Measurements from ENCODE around the gene GFER. TPM values are rescaled to one million over a fixed set of nuclear protein-coding genes. Genes with fewer than 3 reads are reported as not detected.

GFER gene
- total and polyA plus RNA-seq, 9 of the 15 experiments (the other 6 are each of a cell fraction or from before 2014, with no cell fraction given) = 4.3 to 53.7 (median 19.8) TPM

- Histone ChIP-seq H3K27ac (ENCODE audit: extremely low read depth, low read depth, low read length) (no peak overlapping the region), H3K9me3 (replicated peaks; ENCODE audit: control insufficient read depth, insufficient read depth, low read depth, low read length) (no peaks in the 10 kb centered on the region), H3K36me3 (ENCODE audit: control insufficient read depth, insufficient read depth, low read length) (peaks cover 18% of the 10 kb centered on the region; the same call in 1 of the 3 replicates), H3K9me1 (ENCODE audit: control insufficient read depth, insufficient read depth, low read length) (no peaks in the 10 kb centered on the region), H3K79me2 (ENCODE audit: control insufficient read depth, insufficient read depth, low read length) (peaks cover 8% of the 10 kb centered on the region; the same call in 1 of the 3 replicates), H3K9ac (ENCODE audit: insufficient read depth in 1 of 2, low read depth in 2 of 2, low read length in 2 of 2) (peak overlapping the region in 1 of 2 experiments; percentile 81; a peak in 2 of 4 replicates), H3K4me1 (replicated peaks in 1 of 2; ENCODE audit: control insufficient read depth in 2 of 2, insufficient read depth in 2 of 2, low read length in 2 of 2) (peaks cover 14 to 89% of the 10 kb centered on the region in 2 experiments), H3K4me3 (no peak overlapping the region), H2AFZ (ENCODE audit: low read depth, low read length) (no peak overlapping the region), H4K20me1 (replicated peaks; ENCODE audit: control insufficient read depth, insufficient read depth, low read length) (no peaks in the 10 kb centered on the region), H3K27me3 (ENCODE audit: control insufficient read depth in 2 of 2, insufficient read depth in 2 of 2, low read length in 2 of 2) (no peaks in the 10 kb centered on the region), H3K4me2 (ENCODE audit: insufficient read depth, low read length) (no peak overlapping the region)
- ATAC-seq (no peak), FAIRE-seq (no peak), DNase-seq (ENCODE audit: extremely low read depth in 1 of 4, low spot score in 3 of 4) (no peak)
- intact Hi-C loops (cut with micrococcal nuclease) = no loop called here
- in situ Hi-C loops (cut with MboI) = no loop called here
- peak; percentile 51 for TF ChIP-seq ZBTB33 (CRISPR knock-in tag; IDR thresholded peaks at IDR 0.05)
- TF ChIP-seq BCOR (IDR thresholded peaks at IDR 0.05) = no peak
- TF ChIP-seq UBTF (IDR thresholded peaks at IDR 0.05; ENCODE audit: borderline replicate concordance in 1 of 2, low read depth in 2 of 2, low read length in 2 of 2) = no peak
- peak; percentile 30; the same call in 1 of the 2 replicates for TF ChIP-seq RBFOX2 (IDR thresholded peaks at IDR 0.05; ENCODE audit: low read depth, low read length)
- TF ChIP-seq NEUROD1 (IDR thresholded peaks at IDR 0.05; ENCODE audit: borderline replicate concordance, low read depth, low read length, partially characterized antibody) = no peak
- TF ChIP-seq ZBTB7A (IDR thresholded peaks at IDR 0.05; ENCODE audit: borderline replicate concordance, control insufficient read depth, low read depth, low read length) = 0 out of 2 replicates have a peak, but pooled peaks have one; percentile 15
- no peak for TF ChIP-seq RBM17 (IDR thresholded peaks at IDR 0.05; ENCODE audit: borderline replicate concordance, low read depth, low read length)
- 0 out of 2 replicates have a peak, but pooled peaks have one; percentile 20 for TF ChIP-seq ZFX (CRISPR knock-in tag; IDR thresholded peaks at IDR 0.05)
- no peak for TF ChIP-seq ZKSCAN1 (IDR thresholded peaks at IDR 0.05; ENCODE audit: low read depth, low read length)
- no peak for TF ChIP-seq ZNF217 (CRISPR knock-in tag; IDR thresholded peaks at IDR 0.05)
- TF ChIP-seq VEZF1 (CRISPR knock-in tag; IDR thresholded peaks at IDR 0.05) = 0 out of 2 replicates have a peak, but pooled peaks have one; percentile 17
- TF ChIP-seq NFIC (IDR thresholded peaks at IDR 0.05) = peak; percentile 83
- WGBS (ENCODE audit: insufficient coverage, low coverage, missing lambda C conversion rate) = 72% methylated on average over 30 of the region's 34 CpGs
- POLR2A ChIA-PET = interaction anchor here (0.5 to 1.1 kb wide), 2 partner anchors 20 to 215 kb away, joined by 3 read pairs; no protein-coding TSS in a partner anchor
- no TSS peak for BruUV-seq (replicated peaks)
- CTCF ChIA-PET (ENCODE audit: low intra/inter-chr PET ratio) = no interaction called here
Observed at GRCh38 chr16:2035431-2036199, 51.6 kb downstream of the GFER start.
